ENCODE measurements around the gene TBC1D22A.

The TBC1D22A gene

DNA sequence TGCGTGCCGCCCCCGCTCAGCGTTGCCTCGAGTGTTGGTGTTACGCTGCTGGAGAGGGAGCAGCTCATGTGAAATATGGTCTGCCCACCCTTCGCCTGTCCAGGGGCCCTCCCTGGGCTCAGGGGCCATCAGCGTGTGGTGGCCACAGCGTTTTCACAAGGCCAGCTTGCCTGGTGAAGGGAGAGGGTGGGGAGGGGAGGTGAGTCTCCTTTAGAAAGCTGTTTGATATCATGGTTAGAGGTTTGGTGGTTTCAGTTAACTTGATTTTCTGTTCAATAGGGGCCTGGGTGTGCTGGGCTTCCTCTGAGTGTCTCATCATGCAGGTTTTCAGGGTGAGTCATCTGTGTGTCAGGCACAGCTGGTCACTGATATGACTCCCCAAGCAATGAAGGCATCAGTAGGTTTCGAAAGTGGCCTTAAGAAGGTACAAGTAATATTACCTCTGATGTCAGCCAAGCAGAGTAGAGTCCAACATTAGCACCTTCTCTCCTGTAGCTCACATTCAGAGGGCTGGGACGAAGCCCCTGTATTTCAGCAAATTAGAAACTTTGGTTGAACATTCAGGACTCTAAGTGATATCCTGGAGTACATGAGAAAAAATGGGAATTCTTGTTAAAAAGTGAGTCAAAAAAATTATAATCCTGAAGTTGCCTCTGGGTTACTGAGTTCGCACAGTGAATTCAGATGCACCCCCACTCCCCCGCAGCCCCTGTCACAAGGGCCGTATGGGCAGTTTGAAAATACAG is 172.5 kb downstream of the TBC1D22A start:
- TF ChIP-seq, protein P1, sequence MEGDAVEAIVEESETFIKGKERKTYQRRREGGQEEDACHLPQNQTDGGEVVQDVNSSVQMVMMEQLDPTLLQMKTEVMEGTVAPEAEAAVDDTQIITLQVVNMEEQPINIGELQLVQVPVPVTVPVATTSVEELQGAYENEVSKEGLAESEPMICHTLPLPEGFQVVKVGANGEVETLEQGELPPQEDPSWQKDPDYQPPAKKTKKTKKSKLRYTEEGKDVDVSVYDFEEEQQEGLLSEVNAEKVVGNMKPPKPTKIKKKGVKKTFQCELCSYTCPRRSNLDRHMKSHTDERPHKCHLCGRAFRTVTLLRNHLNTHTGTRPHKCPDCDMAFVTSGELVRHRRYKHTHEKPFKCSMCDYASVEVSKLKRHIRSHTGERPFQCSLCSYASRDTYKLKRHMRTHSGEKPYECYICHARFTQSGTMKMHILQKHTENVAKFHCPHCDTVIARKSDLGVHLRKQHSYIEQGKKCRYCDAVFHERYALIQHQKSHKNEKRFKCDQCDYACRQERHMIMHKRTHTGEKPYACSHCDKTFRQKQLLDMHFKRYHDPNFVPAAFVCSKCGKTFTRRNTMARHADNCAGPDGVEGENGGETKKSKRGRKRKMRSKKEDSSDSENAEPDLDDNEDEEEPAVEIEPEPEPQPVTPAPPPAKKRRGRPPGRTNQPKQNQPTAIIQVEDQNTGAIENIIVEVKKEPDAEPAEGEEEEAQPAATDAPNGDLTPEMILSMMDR (IDR thresholded peaks at IDR 0.05), result no peak

DNA sequence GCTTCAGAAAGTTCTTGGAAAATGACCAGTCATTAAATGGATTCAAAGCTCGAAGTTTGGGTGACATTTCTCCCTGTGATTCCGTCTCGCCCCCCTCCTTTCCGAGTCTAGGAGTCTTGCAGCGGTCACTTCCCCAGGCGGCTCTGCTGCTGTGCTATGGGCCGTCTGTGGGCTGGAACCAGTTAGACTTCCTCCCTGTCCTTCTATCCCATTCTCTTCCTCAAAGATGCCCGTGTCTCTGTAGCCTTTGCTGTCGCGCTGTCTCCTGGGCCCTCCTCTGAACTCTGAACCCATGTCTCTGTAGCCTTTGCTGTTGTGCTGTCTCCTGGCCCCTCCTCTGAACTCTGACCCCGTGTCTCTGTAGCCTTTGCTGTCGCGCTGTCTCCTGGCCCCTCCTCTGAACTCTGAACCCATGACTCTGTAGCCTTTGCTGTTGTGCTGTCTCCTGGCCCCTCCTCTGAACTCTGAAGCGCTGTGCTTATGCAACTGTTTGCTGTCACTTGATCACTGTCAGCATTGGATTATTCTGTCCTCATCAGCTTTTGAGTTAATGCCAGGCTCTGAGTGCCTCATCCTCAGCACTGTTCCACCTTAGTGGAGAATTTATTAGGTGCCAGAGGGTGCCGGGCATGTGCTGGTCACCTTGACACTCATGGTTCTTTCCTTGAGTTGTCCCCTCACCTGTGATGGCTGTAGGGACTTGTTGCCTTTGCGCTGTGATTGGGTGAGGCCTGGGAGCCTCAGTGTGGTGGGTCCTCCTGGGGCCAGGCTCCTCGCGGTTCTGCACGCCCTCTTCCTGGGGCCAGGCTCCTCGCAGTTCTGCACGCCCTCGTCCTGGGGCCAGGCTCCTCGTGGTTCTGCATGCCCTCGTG is 173.3 kb downstream of the TBC1D22A start:
- TF ChIP-seq, protein P1 (IDR thresholded peaks at IDR 0.05), result no peak

DNA sequence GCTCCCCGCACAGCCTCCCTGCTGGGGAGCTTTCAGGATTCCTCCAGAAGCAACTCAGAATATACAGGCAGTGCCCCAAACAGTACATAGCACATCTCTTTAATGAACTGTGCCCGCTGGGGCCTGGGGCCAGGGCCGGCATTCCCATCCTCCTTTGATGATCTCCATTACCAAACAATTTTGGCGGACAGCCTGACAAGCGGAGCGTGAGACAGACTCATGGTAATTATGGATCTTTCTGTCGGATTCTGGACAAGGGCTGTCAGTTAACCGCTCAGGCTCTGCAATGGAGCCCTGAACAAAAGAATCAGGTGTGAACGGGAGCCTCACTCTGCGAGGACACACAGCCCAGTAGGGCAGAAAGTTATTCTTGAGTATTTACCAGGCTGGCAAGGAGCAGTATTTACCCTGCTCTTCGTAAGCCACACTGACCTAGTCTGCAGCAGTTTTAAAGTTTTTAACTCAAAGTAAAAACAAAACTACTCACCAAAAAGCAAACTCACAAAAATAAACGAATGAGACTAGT is 174.0 kb downstream of the TBC1D22A start:
- TF ChIP-seq, protein P1 (IDR thresholded peaks at IDR 0.05), result no peak

- TF ChIP-seq, protein P1 (IDR thresholded peaks at IDR 0.05), result no peak
Observed at GRCh38 chr22:46937185-46937584, 174.7 kb downstream of the TBC1D22A start.

GRCh38 chr22:46937939-46938338 is 175.5 kb downstream of the TBC1D22A start:
- TF ChIP-seq, protein P1 (IDR thresholded peaks at IDR 0.05), result no peak

DNA sequence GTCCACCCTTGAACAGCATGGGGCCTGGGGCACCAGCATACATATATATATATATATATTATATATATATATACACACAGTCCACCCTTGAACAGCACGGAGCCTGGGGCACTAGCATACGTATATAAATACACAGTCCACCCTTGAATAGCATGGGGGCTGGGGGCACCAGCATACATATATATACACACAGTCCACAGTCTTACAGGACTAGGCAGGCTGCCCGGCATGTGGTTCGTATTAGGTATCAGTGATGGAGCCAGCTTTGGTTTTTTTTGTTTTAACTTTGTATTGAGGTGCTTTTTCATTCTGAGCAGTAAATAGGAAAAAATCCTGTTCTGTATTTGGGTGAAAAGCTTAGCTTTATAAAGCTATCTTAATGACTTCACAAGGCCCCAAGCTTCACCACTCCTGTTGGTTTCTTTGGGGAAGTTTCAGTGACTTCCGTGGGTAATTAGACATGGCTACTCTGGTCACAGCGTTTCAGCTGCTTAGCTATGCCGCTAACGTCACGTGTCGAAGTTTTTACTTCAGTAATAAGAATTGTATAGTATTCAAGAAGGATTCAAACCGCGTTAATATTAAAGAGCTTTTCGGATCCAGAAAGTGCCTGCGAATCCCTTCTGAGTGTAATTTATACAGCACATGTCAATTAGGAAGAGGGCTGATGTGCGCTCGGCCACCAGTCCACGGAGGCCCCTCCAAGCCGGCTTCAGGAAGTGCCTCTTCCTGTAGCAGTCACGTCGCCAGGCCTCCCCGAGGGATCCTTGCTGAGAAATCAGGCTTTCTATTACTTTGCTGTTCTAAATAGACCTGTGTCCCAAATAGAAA is 179.7 kb downstream of the TBC1D22A start:
- TF ChIP-seq, protein P1 (IDR thresholded peaks at IDR 0.05), result no peak
